Activated T-cell treated with anti-CD3 and anti-CD28 coated beads, Interleukin-2, amount 50 U/mL, for 24 hours (primary cell): ENCODE data around the gene UBALD2.
"Not testable (repeated sequence)": the region's sequence is repeated elsewhere in the genome, so short reads cannot be mapped to it uniquely, and the experiment has no call there.

ENCODE experiments used
- DNase-seq: peaks from one replicate; pipeline ENCODE4 v3.0.0-alpha.2; 2020
- H3K27ac Mint-ChIP-seq: 2 replicates; pipeline ENCODE4 v1.8.0; 2020; ENCODE audit warnings: mild to moderate bottlenecking, mixed read lengths
- H3K27me3 Mint-ChIP-seq: 2 replicates; pipeline ENCODE4 v1.8.0; 2020; ENCODE audit warnings: mixed read lengths
- H3K36me3 Mint-ChIP-seq: 2 replicates; pipeline ENCODE4 v1.8.0; 2020; ENCODE audit warnings: low read depth, mixed read lengths
- H3K4me1 Mint-ChIP-seq: 2 replicates; pipeline ENCODE4 v1.8.0; 2020; ENCODE audit warnings: low read depth, mixed read lengths
- H3K4me3 Mint-ChIP-seq: 2 replicates; pipeline ENCODE4 v1.8.0; 2020; ENCODE audit warnings: mild to moderate bottlenecking, moderate library complexity, mixed read lengths
- H3K9me3 Mint-ChIP-seq: 2 replicates; pipeline ENCODE4 v1.8.0; 2020; ENCODE audit warnings: mixed read lengths

The UBALD2 gene

DNA sequence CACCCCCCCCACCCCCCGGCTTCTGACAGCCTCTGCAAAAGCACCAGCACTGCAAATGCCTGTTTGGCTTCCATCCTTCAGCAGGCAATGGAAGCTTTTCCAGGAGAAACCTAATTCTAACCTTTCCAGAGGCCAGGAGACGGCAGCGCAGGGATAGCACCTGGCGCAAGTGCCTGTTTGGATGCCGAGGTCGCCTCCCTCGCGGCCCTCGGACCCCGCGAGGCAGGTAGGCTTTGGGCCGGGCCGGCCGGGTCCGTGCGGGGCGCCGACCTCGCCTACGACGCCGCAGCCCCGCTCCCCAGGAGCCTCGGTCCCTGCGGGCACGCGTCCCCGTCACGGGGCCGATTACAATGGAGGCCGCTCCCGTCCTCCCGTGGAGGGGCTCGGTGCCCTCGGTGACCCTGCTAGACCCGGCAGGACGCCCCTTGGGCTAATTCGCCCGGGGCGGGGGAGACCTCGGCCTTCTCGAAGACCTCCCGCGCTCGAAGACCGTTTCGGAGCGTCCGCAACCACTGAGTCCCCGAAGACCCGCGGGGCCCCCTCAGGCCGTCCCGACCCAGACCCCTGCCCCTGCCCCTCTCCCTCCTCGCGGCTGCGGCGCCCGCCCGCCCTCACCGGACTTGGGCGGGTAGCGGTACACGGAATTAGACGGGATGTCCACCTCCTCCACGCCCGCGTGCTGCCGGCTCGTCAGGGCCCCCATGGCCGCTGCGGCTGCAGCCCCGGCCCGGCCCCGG, 25.4 kb upstream of the UBALD2 start:
- peak; percentile 61 for DNase-seq
- Mint-ChIP-seq H3K4me3 (peak overlapping the region; percentile 78), H3K36me3 (peaks cover 5% of the 10 kb centered on the region), H3K9me3 (no peaks in the 10 kb centered on the region), H3K4me1 (peaks cover 60% of the 10 kb centered on the region), H3K27me3 (no peaks in the 10 kb centered on the region), H3K27ac (peak overlapping the region; percentile 69)

DNA sequence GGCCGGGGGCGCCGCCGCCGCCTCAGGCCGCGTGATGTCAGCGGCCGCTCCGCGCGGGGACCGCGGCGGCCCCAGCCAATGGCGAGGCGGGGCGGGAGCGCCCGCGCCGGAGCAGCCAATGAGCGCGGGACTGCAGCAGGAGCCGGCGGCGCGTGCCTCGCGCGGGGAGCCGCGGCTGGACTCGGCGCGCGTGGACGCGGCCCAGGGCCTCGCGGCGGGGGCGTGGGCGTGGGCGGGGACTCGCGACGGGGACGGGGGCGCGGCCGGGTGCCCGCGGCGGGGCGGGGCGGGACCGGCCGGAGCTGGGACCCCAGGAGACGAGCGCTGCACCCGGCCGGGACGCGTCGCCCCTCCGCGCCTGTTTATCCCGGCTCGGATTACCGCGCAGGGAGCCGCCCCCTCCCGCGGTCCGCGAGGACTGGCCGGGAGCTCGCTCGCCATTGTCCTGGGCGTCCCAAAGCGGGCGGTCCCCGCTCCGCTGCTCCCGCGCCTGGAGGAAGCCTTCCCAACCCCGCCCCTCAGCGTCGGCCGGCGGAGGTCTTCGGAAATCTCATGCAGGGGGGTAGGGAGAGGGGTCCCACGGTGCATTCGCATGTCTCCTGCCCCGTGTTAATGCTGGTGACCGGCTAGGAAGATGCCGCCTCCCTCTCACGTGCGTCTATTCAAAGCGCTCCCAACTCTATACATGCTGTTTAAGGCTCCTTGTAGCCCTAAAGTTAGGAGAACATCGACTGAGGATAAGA, 24.5 kb upstream of the UBALD2 start, which contains the start of gene RNF157:
TSS of gene RNF157 (minus strand) at position 33 of the 743 bp plus-strand sequence. CDS start 253 bp downstream, outside the sequence.
- H3K27ac Mint-ChIP-seq: peak within 1 kb of the TSS; percentile 91
- peak; percentile 75 for DNase-seq
- peaks cover 61% of the 10 kb centered on the region for H3K4me1 Mint-ChIP-seq
- H3K4me3 Mint-ChIP-seq: peak within 1 kb of the TSS; percentile 81
- H3K27me3 Mint-ChIP-seq: no peaks in the 10 kb centered on the region
- peaks cover 5% of the 10 kb centered on the region for H3K36me3 Mint-ChIP-seq
- no peaks in the 10 kb centered on the region for H3K9me3 Mint-ChIP-seq

GRCh38 chr17:76241204-76241538, 24.0 kb upstream of the UBALD2 start:
- H3K27me3 Mint-ChIP-seq: no peaks in the 10 kb centered on the region
- H3K27ac Mint-ChIP-seq: peak overlapping the region; percentile 91
- H3K36me3 Mint-ChIP-seq: peaks cover 5% of the 10 kb centered on the region
- no peaks in the 10 kb centered on the region for H3K9me3 Mint-ChIP-seq
- DNase-seq: no peak
- peak overlapping the region; percentile 81 for H3K4me3 Mint-ChIP-seq
- H3K4me1 Mint-ChIP-seq: peaks cover 64% of the 10 kb centered on the region

DNA sequence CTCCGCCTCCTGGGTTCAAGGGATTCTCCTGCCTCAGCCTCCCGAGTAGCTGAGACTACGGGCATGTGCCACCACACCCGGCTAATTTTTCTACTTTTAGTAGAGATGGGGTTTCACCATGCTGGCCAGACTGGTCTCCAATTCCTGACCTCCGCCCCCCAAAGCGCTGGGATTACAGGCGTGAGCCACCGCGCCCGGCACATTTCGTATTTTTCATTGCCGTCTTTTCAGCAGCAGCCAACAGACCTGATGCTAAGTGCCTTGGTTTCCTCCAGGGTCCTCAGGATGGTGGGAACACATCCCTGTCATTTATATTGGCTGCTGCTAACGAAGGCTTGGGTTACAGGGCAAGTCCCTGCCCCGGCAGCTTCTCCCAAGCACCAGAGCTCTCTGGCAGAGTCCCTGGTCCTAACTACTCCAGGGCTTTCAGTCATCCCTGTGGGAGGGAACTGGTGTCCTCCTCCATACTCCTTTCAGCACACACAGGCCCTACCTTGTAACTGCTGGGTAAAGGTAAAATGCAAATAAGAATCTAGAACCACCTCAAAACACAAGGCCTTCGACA, 23.4 kb upstream of the UBALD2 start:
- Mint-ChIP-seq H3K36me3 (peaks cover 3% of the 10 kb centered on the region), H3K27me3 (no peaks in the 10 kb centered on the region), H3K27ac (peak overlapping the region; percentile 91), H3K9me3 (no peaks in the 10 kb centered on the region), H3K4me3 (peak overlapping the region; percentile 81), H3K4me1 (peaks cover 67% of the 10 kb centered on the region)
- DNase-seq: peak; percentile 29

- Mint-ChIP-seq H3K27me3 (no peaks in the 10 kb centered on the region), H3K36me3 (peaks cover 3% of the 10 kb centered on the region), H3K9me3 (no peaks in the 10 kb centered on the region), H3K4me3 (no peak overlapping the region), H3K4me1 (peaks cover 68% of the 10 kb centered on the region), H3K27ac (no peak overlapping the region)
- peak; percentile 29 for DNase-seq
Observed at GRCh38 chr17:76243826-76244679, 21.1 kb upstream of the UBALD2 start.

GRCh38 chr17:76244721-76245120, 20.4 kb upstream of the UBALD2 start:
- peaks cover 65% of the 10 kb centered on the region for H3K4me1 Mint-ChIP-seq
- H3K27ac Mint-ChIP-seq, H3K4me3 Mint-ChIP-seq, H3K36me3 Mint-ChIP-seq, H3K27me3 Mint-ChIP-seq, H3K9me3 Mint-ChIP-seq: not testable (repeated sequence)
- DNase-seq: peak; percentile 24

GRCh38 chr17:76246080-76247066, 18.8 kb upstream of the UBALD2 start:
- peak overlapping the region; percentile 51 for H3K4me3 Mint-ChIP-seq
- no peaks in the 10 kb centered on the region for H3K27me3 Mint-ChIP-seq
- H3K4me1 Mint-ChIP-seq: peaks cover 60% of the 10 kb centered on the region
- H3K36me3 Mint-ChIP-seq: no peaks in the 10 kb centered on the region
- DNase-seq: peak; percentile 64
- H3K9me3 Mint-ChIP-seq: no peaks in the 10 kb centered on the region
- peak overlapping the region; percentile 86 for H3K27ac Mint-ChIP-seq

- peak overlapping the region; percentile 86 for H3K27ac Mint-ChIP-seq
- H3K36me3 Mint-ChIP-seq: no peaks in the 10 kb centered on the region
- DNase-seq: peak; percentile 16
- H3K9me3 Mint-ChIP-seq: no peaks in the 10 kb centered on the region
- H3K27me3 Mint-ChIP-seq: no peaks in the 10 kb centered on the region
- no peak overlapping the region for H3K4me3 Mint-ChIP-seq
- H3K4me1 Mint-ChIP-seq: peaks cover 63% of the 10 kb centered on the region
Observed at GRCh38 chr17:76247304-76247703, 17.8 kb upstream of the UBALD2 start.

- Mint-ChIP-seq H3K4me3 (no peak overlapping the region), H3K9me3 (no peaks in the 10 kb centered on the region), H3K27ac (peak overlapping the region; percentile 30), H3K4me1 (peaks cover 67% of the 10 kb centered on the region), H3K36me3 (no peaks in the 10 kb centered on the region), H3K27me3 (no peaks in the 10 kb centered on the region)
- peak; percentile 26 for DNase-seq
Observed at GRCh38 chr17:76248013-76248782, 16.9 kb upstream of the UBALD2 start.

DNA sequence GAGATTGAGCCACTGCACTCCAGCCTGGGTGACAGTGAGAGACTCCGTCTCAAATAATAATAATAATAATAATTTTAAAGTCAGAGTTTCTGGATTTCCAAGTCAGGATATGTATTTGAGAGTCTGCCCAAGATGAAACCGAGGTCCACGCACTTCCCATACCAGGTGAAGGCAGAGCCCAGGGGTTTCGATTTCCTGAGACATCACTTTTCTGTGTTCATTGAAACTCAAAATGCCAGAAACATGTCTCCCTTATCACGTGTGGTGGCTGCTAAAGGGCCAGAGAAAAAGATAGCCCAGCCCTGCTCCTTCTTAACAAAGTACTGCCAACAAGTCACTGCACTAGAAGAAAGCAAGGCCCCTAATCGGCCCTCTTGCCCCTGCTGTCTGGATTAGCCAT, 15.0 kb upstream of the UBALD2 start:
- Mint-ChIP-seq H3K4me1 (peaks cover 55% of the 10 kb centered on the region), H3K4me3 (no peak overlapping the region), H3K9me3 (no peaks in the 10 kb centered on the region), H3K36me3 (no peaks in the 10 kb centered on the region), H3K27ac (no peak overlapping the region), H3K27me3 (no peaks in the 10 kb centered on the region)
- peak; percentile 16 for DNase-seq

- Mint-ChIP-seq H3K4me1 (peaks cover 59% of the 10 kb centered on the region), H3K9me3 (no peaks in the 10 kb centered on the region), H3K4me3 (peak overlapping the region; percentile 43), H3K27me3 (no peaks in the 10 kb centered on the region), H3K36me3 (no peaks in the 10 kb centered on the region), H3K27ac (peak overlapping the region; percentile 86)
- peak; percentile 29 for DNase-seq
Observed at GRCh38 chr17:76251478-76252039, 13.6 kb upstream of the UBALD2 start.

DNA sequence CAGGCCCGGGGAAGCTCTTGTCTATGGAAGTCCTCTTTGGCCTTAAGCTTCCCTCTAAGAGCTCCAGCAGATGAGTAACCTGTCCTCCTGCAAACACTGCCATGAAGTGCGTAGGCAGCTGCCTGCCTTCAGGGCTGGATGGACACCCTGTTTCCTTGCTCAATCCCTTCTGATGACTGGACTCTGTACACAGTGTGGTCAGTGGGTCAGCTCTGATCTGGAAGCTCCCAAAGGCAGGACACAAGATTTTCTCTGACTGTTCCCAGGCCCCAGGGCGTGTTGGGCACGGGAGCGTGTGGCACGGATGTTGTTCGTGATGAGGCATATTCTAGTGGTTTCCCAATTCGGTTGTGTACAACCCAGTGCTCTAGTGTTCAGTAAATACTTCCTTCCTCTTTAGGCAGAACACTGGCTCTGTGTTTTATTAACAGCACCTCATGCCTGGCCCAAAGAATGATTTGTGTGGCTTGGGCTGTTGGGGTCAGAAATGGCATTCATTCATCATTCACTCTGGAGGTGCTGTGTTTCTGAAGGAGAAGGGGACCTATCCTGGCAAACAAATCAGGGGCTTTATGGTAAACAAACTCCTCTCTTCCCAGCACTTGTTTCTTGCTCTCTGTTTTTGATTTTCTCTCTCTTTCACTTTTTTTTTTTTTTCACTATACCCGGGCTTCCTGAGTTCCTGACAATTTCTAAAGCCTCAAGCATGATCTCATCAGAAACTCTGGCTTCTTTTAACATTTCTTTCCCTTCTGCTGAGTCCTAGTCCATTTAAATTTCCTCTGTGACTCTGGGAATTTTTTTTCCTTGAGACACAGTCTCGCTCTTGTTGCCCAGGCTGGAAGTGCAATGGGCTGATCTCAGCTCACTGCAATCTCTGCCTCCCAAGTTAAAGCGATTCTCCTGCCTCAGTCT, 12.9 kb upstream of the UBALD2 start:
- H3K36me3 Mint-ChIP-seq: peaks cover 1% of the 10 kb centered on the region
- peaks cover 3% of the 10 kb centered on the region for H3K9me3 Mint-ChIP-seq
- no peaks in the 10 kb centered on the region for H3K27me3 Mint-ChIP-seq
- peaks cover 58% of the 10 kb centered on the region for H3K4me1 Mint-ChIP-seq
- H3K27ac Mint-ChIP-seq: peak overlapping the region; percentile 86
- DNase-seq: peak; percentile 67
- H3K4me3 Mint-ChIP-seq: peak overlapping the region; percentile 43
